Neuronal stem cell (in vitro differentiated cells): ENCODE data around the gene MEGF8.

Source experiments
- DNase-seq: peaks from one replicate; pipeline ENCODE4 v3.0.0-alpha.2; 2013; ENCODE audit warnings: low spot score
- H2AFZ ChIP-seq: one replicate; pipeline ENCODE4 v1.6.1; 2013; ENCODE audit warnings: mild to moderate bottlenecking, low read length, inconsistent platforms
- H2AK5ac ChIP-seq: 2 replicates; pipeline ENCODE4 v1.6.1; 2013; ENCODE audit warnings: low read depth, mild to moderate bottlenecking, inconsistent platforms, low read length, moderate library complexity, mixed read lengths
- H2BK120ac ChIP-seq: 2 replicates; pipeline ENCODE4 v1.6.1; 2013; ENCODE audit warnings: low read depth, mild to moderate bottlenecking, inconsistent platforms, low read length, moderate library complexity, mixed read lengths
- H2BK12ac ChIP-seq: one replicate; pipeline ENCODE4 v1.6.1; 2013; ENCODE audit warnings: low read length, inconsistent platforms
- H2BK15ac ChIP-seq: 2 replicates; pipeline ENCODE4 v1.6.1; 2013; ENCODE audit warnings: mild to moderate bottlenecking, low read length, inconsistent platforms, mixed read lengths
- H2BK5ac ChIP-seq: one replicate; pipeline ENCODE4 v1.6.1; 2013; ENCODE audit warnings: inconsistent platforms, mild to moderate bottlenecking, low read length, moderate library complexity
- H3K14ac ChIP-seq: one replicate; pipeline ENCODE4 v1.6.1; 2013; ENCODE audit warnings: low read length, inconsistent platforms
- H3K18ac ChIP-seq: 2 replicates; pipeline ENCODE4 v1.6.1; 2013; ENCODE audit warnings: low read length, inconsistent platforms
- H3K23ac ChIP-seq: 2 replicates; pipeline ENCODE4 v1.6.1; 2013; ENCODE audit warnings: low read depth, mild to moderate bottlenecking, mixed read lengths, low read length, inconsistent platforms; ENCODE audit not compliant: poor library complexity
- H3K27ac ChIP-seq: replicated peaks from 3 replicates; pipeline ENCODE4 v1.5.1; 2013; ENCODE audit warnings: low read length, inconsistent platforms
- H3K27me3 ChIP-seq, 3 experiments: 2 replicates each; pipeline ENCODE4 v1.6.1; 2013; ENCODE audit warnings: low read length in 3 of 3, mild to moderate bottlenecking in 2 of 3, inconsistent platforms in 1 of 3, low read depth in 1 of 3, mixed read lengths in 1 of 3, moderate library complexity in 1 of 3; ENCODE audit not compliant: control insufficient read depth in 3 of 3, insufficient read depth in 3 of 3
- H3K36me3 ChIP-seq, 2 donors: replicated peaks in 1 of 2; 2 replicates each; pipeline ENCODE4 v1.6.1; 2013; ENCODE audit warnings: low read length in 2 of 2; ENCODE audit not compliant: control insufficient read depth in 2 of 2, insufficient read depth in 2 of 2
- H3K4ac ChIP-seq: 2 replicates; pipeline ENCODE4 v1.6.1; 2013; ENCODE audit warnings: inconsistent platforms, mild to moderate bottlenecking, low read length, moderate library complexity
- H3K4me1 ChIP-seq, 2 donors: 1 replicate in 1 of 2; 2 replicates in 1 of 2; pipeline ENCODE4 v1.6.1; 2013; ENCODE audit warnings: low read length in 2 of 2, low read depth in 1 of 2; ENCODE audit not compliant: control insufficient read depth in 2 of 2, insufficient read depth in 1 of 2
- H3K4me2 ChIP-seq: one replicate; pipeline ENCODE4 v1.6.1; 2013; ENCODE audit warnings: mild to moderate bottlenecking, low read length, inconsistent platforms; ENCODE audit not compliant: insufficient read depth, poor library complexity, severe bottlenecking
- H3K4me3 ChIP-seq, 2 donors: 2 replicates each; pipeline ENCODE4 v1.5.1; 2013; ENCODE audit warnings: low read length in 2 of 2, mild to moderate bottlenecking in 2 of 2, inconsistent platforms in 1 of 2, moderate library complexity in 1 of 2
- H3K79me1 ChIP-seq: one replicate; pipeline ENCODE4 v1.6.1; 2013; ENCODE audit warnings: low read depth, mild to moderate bottlenecking, inconsistent platforms, low read length, moderate library complexity
- H3K9ac ChIP-seq: one replicate; pipeline ENCODE4 v1.6.1; 2013; ENCODE audit warnings: mild to moderate bottlenecking, low read depth, low read length, inconsistent platforms; ENCODE audit not compliant: poor library complexity
- H3K9me3 ChIP-seq, 2 donors: replicated peaks in 1 of 2; 2 replicates each; pipeline versions ENCODE3 to v1.6.1; 2013; ENCODE audit warnings: low read length in 2 of 2, mild to moderate bottlenecking in 2 of 2, inconsistent platforms in 1 of 2, low read depth in 1 of 2, mixed read lengths in 1 of 2, moderate library complexity in 1 of 2; ENCODE audit not compliant: control insufficient read depth in 2 of 2, insufficient read depth in 1 of 2
- H4K8ac ChIP-seq: one replicate; pipeline ENCODE4 v1.6.1; 2013; ENCODE audit warnings: low read depth, mild to moderate bottlenecking, inconsistent platforms, low read length, moderate library complexity
- H4K91ac ChIP-seq: one replicate; pipeline ENCODE4 v1.6.1; 2013; ENCODE audit warnings: low read length, low read depth, mild to moderate bottlenecking, inconsistent platforms; ENCODE audit not compliant: poor library complexity
- WGBS, 2 donors: extraction: QIAGEN DNeasy Blood & Tissue Kit; methylation state at CpG; one replicate each; pipeline ENCODE4 v1.1.7; 2013; ENCODE audit warnings: missing lambda C conversion rate in 2 of 2, mixed read lengths in 1 of 2; ENCODE audit not compliant: insufficient read length in 2 of 2, insufficient replicate concordance in 1 of 2; ENCODE audit errors: extremely low coverage in 2 of 2; 5-methylcytosine and 5-hydroxymethylcytosine counted together

Gene MEGF8

GRCh38 chr19:42323852-42324654, 1.4 kb upstream of the MEGF8 start:
- Histone ChIP-seq H2AFZ (peak overlapping the region; percentile 90), H2AK5ac (peak overlapping the region; percentile 76), H3K9ac (peak overlapping the region; percentile 30), H2BK15ac (no peak overlapping the region), H3K14ac (peak overlapping the region; percentile 21), H3K18ac (peak overlapping the region; percentile 85), H3K23ac (peak overlapping the region; percentile 31), H4K8ac (no peak overlapping the region), H3K4me1 (peaks cover 3 to 9% of the 10 kb centered on the region in 2 donors), H2BK120ac (no peak overlapping the region), H3K27ac (no peak overlapping the region), H3K79me1 (peaks cover 7% of the 10 kb centered on the region), H4K91ac (no peak overlapping the region), H3K36me3 (no peaks in the 10 kb centered on the region), H2BK5ac (no peak overlapping the region), H3K9me3 (no peaks in the 10 kb centered on the region), H3K4ac (no peak overlapping the region), H3K4me3 (peak overlapping the region in 1 of 2 donors; percentile 47), H3K4me2 (peak overlapping the region; percentile 51), H3K27me3 (peaks cover 4 to 37% (median 14%) of the 10 kb centered on the region in 3 experiments), H2BK12ac (peak overlapping the region; percentile 75)
- no CpG with 5 or more reads among the region's 92 CpGs for WGBS, 2 donors
- DNase-seq, result no peak

- Histone ChIP-seq H3K9me3 (no peaks in the 10 kb centered on the region), H2BK120ac (no peak overlapping the region), H2BK12ac (no peak overlapping the region), H3K14ac (no peak overlapping the region), H3K23ac (no peak overlapping the region), H3K27ac (no peak overlapping the region), H2BK5ac (no peak overlapping the region), H3K27me3 (peaks cover 4 to 37% (median 14%) of the 10 kb centered on the region in 3 experiments), H3K4me2 (peak overlapping the region; percentile 51), H4K8ac (no peak overlapping the region), H3K18ac (peak overlapping the region; percentile 65), H3K36me3 (no peaks in the 10 kb centered on the region), H2AFZ (peak overlapping the region; percentile 90), H3K4me3 (peak overlapping the region; percentile 17 to 20), H2AK5ac (peak overlapping the region; percentile 96), H3K4ac (no peak overlapping the region), H4K91ac (no peak overlapping the region), H3K9ac (no peak overlapping the region), H3K79me1 (peaks cover 7% of the 10 kb centered on the region), H3K4me1 (peaks cover 3 to 9% of the 10 kb centered on the region in 2 donors), H2BK15ac (no peak overlapping the region)
- WGBS, 2 donors, result no CpG with 5 or more reads among the region's 38 CpGs
- no peak for DNase-seq
Observed at GRCh38 chr19:42324655-42325307, 654 bp upstream of the MEGF8 start.

GRCh38 chr19:42325896-42326771, 699 bp downstream of the MEGF8 start:
- H3K9ac ChIP-seq, result peak overlapping the region; percentile 85
- no peak for DNase-seq
- peaks cover 10% of the 10 kb centered on the region for H3K79me1 ChIP-seq
- no peak overlapping the region for H3K14ac ChIP-seq
- no peaks in the 10 kb centered on the region for H3K36me3 ChIP-seq
- no peak overlapping the region for H4K91ac ChIP-seq
- H4K8ac ChIP-seq, result no peak overlapping the region
- peak overlapping the region; percentile 93 for H3K18ac ChIP-seq
- no CpG with 5 or more reads among the region's 37 CpGs for WGBS, 2 donors
- H3K9me3 ChIP-seq, result no peaks in the 10 kb centered on the region
- peaks cover 3 to 9% of the 10 kb centered on the region in 2 donors for H3K4me1 ChIP-seq
- H2BK120ac ChIP-seq, result no peak overlapping the region
- peak overlapping the region; percentile 68 for H2AK5ac ChIP-seq
- H2BK15ac ChIP-seq, result peak overlapping the region; percentile 71
- peaks cover 4 to 31% (median 14%) of the 10 kb centered on the region in 3 experiments for H3K27me3 ChIP-seq
- no peak overlapping the region for H3K27ac ChIP-seq
- no peak overlapping the region for H2BK12ac ChIP-seq
- H2AFZ ChIP-seq, result peak overlapping the region; percentile 93
- H3K23ac ChIP-seq, result peak overlapping the region; percentile 98
- H3K4ac ChIP-seq, result no peak overlapping the region
- peak overlapping the region; percentile 91 for H3K4me2 ChIP-seq
- H2BK5ac ChIP-seq, result peak overlapping the region; percentile 87
- peak overlapping the region; percentile 88 to 95 for H3K4me3 ChIP-seq
